Measurements from ENCODE around the gene DGKG.

DNA sequence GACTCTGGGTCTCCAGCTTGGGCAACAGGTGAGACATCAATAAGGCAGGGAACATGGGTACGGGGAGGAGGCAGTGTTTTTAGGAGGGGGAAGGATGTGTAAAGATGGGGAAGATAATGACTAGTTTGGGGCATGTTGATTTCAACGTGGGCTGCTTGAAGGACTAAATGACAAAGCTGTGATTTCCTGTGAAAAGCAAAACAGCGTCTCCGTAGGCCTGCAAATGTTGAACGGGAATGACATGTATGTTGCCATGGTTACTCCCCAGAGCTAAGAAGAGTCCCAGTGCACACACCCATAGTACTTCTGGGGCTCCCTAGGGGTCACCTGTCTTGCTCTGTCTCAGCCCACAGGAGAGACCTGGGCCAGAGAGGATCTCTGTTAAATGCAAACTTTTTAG, 181.9 kb downstream of the DGKG start:
- TF ChIP-seq, protein P1, sequence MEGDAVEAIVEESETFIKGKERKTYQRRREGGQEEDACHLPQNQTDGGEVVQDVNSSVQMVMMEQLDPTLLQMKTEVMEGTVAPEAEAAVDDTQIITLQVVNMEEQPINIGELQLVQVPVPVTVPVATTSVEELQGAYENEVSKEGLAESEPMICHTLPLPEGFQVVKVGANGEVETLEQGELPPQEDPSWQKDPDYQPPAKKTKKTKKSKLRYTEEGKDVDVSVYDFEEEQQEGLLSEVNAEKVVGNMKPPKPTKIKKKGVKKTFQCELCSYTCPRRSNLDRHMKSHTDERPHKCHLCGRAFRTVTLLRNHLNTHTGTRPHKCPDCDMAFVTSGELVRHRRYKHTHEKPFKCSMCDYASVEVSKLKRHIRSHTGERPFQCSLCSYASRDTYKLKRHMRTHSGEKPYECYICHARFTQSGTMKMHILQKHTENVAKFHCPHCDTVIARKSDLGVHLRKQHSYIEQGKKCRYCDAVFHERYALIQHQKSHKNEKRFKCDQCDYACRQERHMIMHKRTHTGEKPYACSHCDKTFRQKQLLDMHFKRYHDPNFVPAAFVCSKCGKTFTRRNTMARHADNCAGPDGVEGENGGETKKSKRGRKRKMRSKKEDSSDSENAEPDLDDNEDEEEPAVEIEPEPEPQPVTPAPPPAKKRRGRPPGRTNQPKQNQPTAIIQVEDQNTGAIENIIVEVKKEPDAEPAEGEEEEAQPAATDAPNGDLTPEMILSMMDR (optimal IDR thresholded peaks at IDR 0.05 in 1 of 3, IDR thresholded peaks at IDR 0.05 in 1 of 3, conservative IDR thresholded peaks at IDR 0.05 in 1 of 3; ENCODE audit: extremely low read depth in 1 of 3, insufficient read depth in 2 of 3, low read length in 3 of 3): no peak
- no peak for TF ChIP-seq EZH2 (IDR thresholded peaks at IDR 0.05; ENCODE audit: low read length)

Measured in keratinocyte (primary cell).